ENCODE data around the gene C17orf114.

Gene C17orf114

DNA sequence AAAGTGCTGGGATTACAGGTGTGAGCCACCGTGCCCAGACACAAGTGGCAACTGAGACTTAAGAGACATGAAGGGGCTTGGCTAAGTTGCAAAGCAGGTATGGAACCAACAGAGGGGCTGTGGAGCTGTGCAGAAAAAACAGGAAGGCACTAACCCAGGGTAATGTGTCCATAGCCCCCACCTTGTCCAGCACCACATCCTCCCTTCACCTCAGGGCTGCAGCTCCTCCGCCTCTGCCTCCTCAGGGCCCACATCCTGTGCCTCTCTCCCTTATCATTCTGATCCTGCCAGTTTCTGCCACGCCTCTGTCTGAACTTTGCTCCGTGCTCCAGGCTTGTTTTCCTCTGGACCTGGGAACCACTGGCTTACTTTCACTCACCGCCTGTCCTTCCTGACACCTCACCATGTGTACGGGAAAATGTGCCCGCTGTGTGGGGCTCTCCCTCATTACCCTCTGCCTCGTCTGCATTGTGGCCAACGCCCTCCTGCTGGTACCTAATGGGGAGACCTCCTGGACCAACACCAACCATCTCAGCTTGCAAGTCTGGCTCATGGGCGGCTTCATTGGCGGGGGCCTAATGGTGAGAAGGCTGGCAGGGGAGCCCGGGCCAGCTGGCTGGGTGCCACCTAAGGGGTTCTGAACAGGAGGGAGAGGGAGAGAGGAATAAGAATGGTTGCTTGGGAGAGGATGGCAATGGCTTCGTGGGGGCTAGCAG, 30.5 kb downstream of the C17orf114 start, which contains the start of gene TM4SF5:
TM4SF5 (plus strand) TSS at position 368 of the 716 bp plus-strand sequence; CDS start at position 405, 37 bp downstream.
- no peak within 1 kb of the TSS for H3K4me3 ChIP-seq
- H3K27ac ChIP-seq = no peak within 1 kb of the TSS
- TF ChIP-seq CTCF (IDR thresholded peaks at IDR 0.05) = no peak
- no peaks in the 10 kb centered on the region for H3K9me3 ChIP-seq
- no peaks in the 10 kb centered on the region for H3K4me1 ChIP-seq
- no peaks in the 10 kb centered on the region for H3K36me3 ChIP-seq
- intact Hi-C loops (cut with DNase I) = no loop called here
- DNase-seq (ENCODE audit: low spot score in 2 of 2) = no peak
- no peaks in the 10 kb centered on the region for H3K27me3 ChIP-seq

DNA sequence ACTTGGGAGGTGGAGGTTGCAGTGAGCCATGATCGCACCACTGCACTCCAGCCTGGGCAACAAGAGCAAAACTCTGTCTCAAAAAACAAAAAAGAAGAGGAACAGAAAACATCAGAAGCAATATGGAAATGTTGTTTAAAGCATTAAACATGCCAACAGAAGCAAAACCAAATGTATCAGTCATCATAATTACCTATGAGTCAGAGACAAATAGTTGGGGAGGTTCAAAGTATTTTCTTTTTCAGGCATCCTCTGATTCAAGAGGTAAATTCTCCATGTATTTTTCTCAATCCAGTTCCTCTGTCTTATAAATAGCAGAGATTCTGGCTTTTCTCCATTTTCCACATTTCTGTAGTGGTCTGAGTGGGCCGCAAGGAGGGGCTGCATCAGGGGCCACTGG, 32.5 kb downstream of the C17orf114 start:
- DNase-seq (ENCODE audit: low spot score in 2 of 2) = no peak
- intact Hi-C loops (cut with DNase I) = no loop called here
- H3K27me3 ChIP-seq = no peaks in the 10 kb centered on the region
- H3K36me3 ChIP-seq = no peaks in the 10 kb centered on the region
- no peaks in the 10 kb centered on the region for H3K9me3 ChIP-seq
- TF ChIP-seq CTCF (IDR thresholded peaks at IDR 0.05) = no peak
- H3K4me3 ChIP-seq = no peak overlapping the region
- no peak overlapping the region for H3K27ac ChIP-seq
- no peaks in the 10 kb centered on the region for H3K4me1 ChIP-seq

DNA sequence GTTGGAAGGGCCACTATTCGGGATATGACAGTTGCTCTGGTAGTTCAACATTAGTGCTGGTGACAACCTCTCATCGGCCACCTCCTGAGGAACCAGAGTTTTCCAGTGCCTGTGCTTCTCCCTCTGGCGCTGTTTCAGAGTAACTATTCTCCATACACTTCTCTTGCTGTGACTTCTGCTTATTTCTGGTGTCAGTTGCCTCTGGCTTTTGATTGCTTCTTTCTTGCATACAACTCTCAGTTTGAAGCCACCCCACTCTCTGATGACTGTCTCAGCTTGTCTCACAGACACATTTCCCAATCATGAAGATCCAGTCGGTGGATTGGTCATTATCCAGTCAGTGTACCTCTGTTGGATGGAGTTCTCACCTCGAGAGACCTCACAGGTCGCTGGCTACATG, 33.8 kb downstream of the C17orf114 start:
- Histone ChIP-seq H3K36me3 (no peaks in the 10 kb centered on the region), H3K27me3 (no peaks in the 10 kb centered on the region), H3K27ac (no peak overlapping the region), H3K4me3 (no peak overlapping the region), H3K9me3 (no peaks in the 10 kb centered on the region), H3K4me1 (no peaks in the 10 kb centered on the region)
- intact Hi-C loops (cut with DNase I) = no loop called here
- no peak for TF ChIP-seq CTCF (IDR thresholded peaks at IDR 0.05)
- no peak for DNase-seq (ENCODE audit: low spot score in 2 of 2)

- intact Hi-C loops (cut with DNase I) = no loop called here
- H3K36me3 ChIP-seq = no peaks in the 10 kb centered on the region
- no peaks in the 10 kb centered on the region for H3K27me3 ChIP-seq
- no peaks in the 10 kb centered on the region for H3K4me1 ChIP-seq
- no peak overlapping the region for H3K4me3 ChIP-seq
- TF ChIP-seq CTCF (IDR thresholded peaks at IDR 0.05) = no peak
- no peaks in the 10 kb centered on the region for H3K9me3 ChIP-seq
- no peak overlapping the region for H3K27ac ChIP-seq
- no peak for DNase-seq (ENCODE audit: low spot score in 2 of 2)
These were observed 35.4 kb downstream of the C17orf114 start for GRCh38 chr17:4766723-4767122.

GRCh38 chr17:4766201-4766600, 35.9 kb downstream of the C17orf114 start:
- no peaks in the 10 kb centered on the region for H3K9me3 ChIP-seq
- intact Hi-C loops (cut with DNase I) = no loop called here
- no peak for TF ChIP-seq CTCF (IDR thresholded peaks at IDR 0.05)
- no peak for DNase-seq (ENCODE audit: low spot score in 2 of 2)
- no peaks in the 10 kb centered on the region for H3K27me3 ChIP-seq
- no peak overlapping the region for H3K4me3 ChIP-seq
- no peaks in the 10 kb centered on the region for H3K4me1 ChIP-seq
- H3K36me3 ChIP-seq = no peaks in the 10 kb centered on the region
- no peak overlapping the region for H3K27ac ChIP-seq
